HS-27A (cell line): ENCODE data around the gene CD180.

ENCODE experiments used
- DNase-seq: peaks from one replicate; pipeline ENCODE4 v3.0.0-alpha.2; 2012; ENCODE audit warnings: low read depth, missing footprints

The CD180 gene

GRCh38 chr5:67211926-67212325 is 15.3 kb upstream of the CD180 start:
- DNase-seq, result no peak

- no peak for DNase-seq
These were observed 12.7 kb upstream of the CD180 start for GRCh38 chr5:67209141-67209771.

- no peak for DNase-seq
These were observed 11.8 kb upstream of the CD180 start for GRCh38 chr5:67208403-67208802.

- no peak for DNase-seq
These were observed 10.3 kb upstream of the CD180 start for GRCh38 chr5:67206929-67207328.

GRCh38 chr5:67206461-67206860 is 9.9 kb upstream of the CD180 start:
- no peak for DNase-seq

GRCh38 chr5:67205981-67206380 is 9.4 kb upstream of the CD180 start:
- DNase-seq, result no peak

- DNase-seq, result no peak
These were observed 8.2 kb upstream of the CD180 start for GRCh38 chr5:67204821-67205220.

- DNase-seq, result no peak
These were observed 7.1 kb upstream of the CD180 start for GRCh38 chr5:67203701-67204074.

- DNase-seq, result no peak
These were observed 6.2 kb upstream of the CD180 start for GRCh38 chr5:67202828-67203227.

- no peak for DNase-seq
These were observed 5.4 kb upstream of the CD180 start for GRCh38 chr5:67201897-67202549.

- DNase-seq, result no peak
These were observed 4.4 kb upstream of the CD180 start for GRCh38 chr5:67200809-67201562.

- no peak for DNase-seq
These were observed 3.3 kb upstream of the CD180 start for GRCh38 chr5:67199859-67200258.

GRCh38 chr5:67198917-67199316 is 2.3 kb upstream of the CD180 start:
- DNase-seq, result no peak

GRCh38 chr5:67197536-67197935 is 937 bp upstream of the CD180 start:
- no peak for DNase-seq

- no peak for DNase-seq
These were observed 958 bp downstream of the CD180 start for GRCh38 chr5:67195406-67196275.

GRCh38 chr5:67194166-67194565 is 2.4 kb downstream of the CD180 start:
- DNase-seq, result no peak

GRCh38 chr5:67193439-67193807 is 3.2 kb downstream of the CD180 start:
- no peak for DNase-seq

GRCh38 chr5:67192719-67193438 is 3.7 kb downstream of the CD180 start:
- no peak for DNase-seq

- no peak for DNase-seq
These were observed 5.7 kb downstream of the CD180 start for GRCh38 chr5:67190861-67191260.

- DNase-seq, result no peak
These were observed 6.2 kb downstream of the CD180 start for GRCh38 chr5:67190410-67190809.

- DNase-seq, result no peak
These were observed 6.7 kb downstream of the CD180 start for GRCh38 chr5:67189931-67190330.

GRCh38 chr5:67189079-67189354 is 7.6 kb downstream of the CD180 start:
- no peak for DNase-seq
